Thymus (tissue), 11 donors: ENCODE data around the gene AIF1. TPM values are rescaled to one million over a fixed set of nuclear protein-coding genes. Genes with fewer than 3 reads are reported as not detected.

Experiments
- DNase-seq, 9 donors: peaks; one replicate each; pipeline ENCODE4 v3.0.0-alpha.2; 2013; ENCODE audit warnings: low spot score in 9 of 9, low read depth in 6 of 9, missing footprints in 1 of 9
- H3K27ac ChIP-seq, 2 donors: one replicate each; pipeline ENCODE4 v1.5.1; 2013; ENCODE audit warnings: control low read depth in 1 of 2, low read depth in 1 of 2, low read length in 1 of 2, mild to moderate bottlenecking in 1 of 2, moderate library complexity in 1 of 2
- H3K27me3 ChIP-seq, 2 donors: one replicate each; pipeline ENCODE4 v1.5.1; 2013; ENCODE audit warnings: low read length in 1 of 2; ENCODE audit not compliant: control insufficient read depth in 2 of 2, insufficient read depth in 1 of 2
- H3K36me3 ChIP-seq, 2 donors: one replicate each; pipeline ENCODE4 v1.5.1; 2013; ENCODE audit warnings: low read length in 1 of 2, mild to moderate bottlenecking in 1 of 2, moderate library complexity in 1 of 2; ENCODE audit not compliant: control insufficient read depth in 2 of 2, insufficient read depth in 2 of 2
- H3K4me1 ChIP-seq, 2 donors: one replicate each; pipeline ENCODE4 v1.5.1; 2013; ENCODE audit warnings: low read length in 2 of 2; ENCODE audit not compliant: control insufficient read depth in 2 of 2, insufficient read depth in 2 of 2
- H3K4me3 ChIP-seq, 2 donors: one replicate each; pipeline ENCODE4 v1.5.1; 2013; ENCODE audit warnings: low read length in 2 of 2, control low read depth in 1 of 2, mild to moderate bottlenecking in 1 of 2
- H3K9me3 ChIP-seq, 2 donors: one replicate each; pipeline ENCODE4 v1.5.1; 2013; ENCODE audit warnings: low read length in 1 of 2, mild to moderate bottlenecking in 1 of 2; ENCODE audit not compliant: control insufficient read depth in 2 of 2, insufficient read depth in 1 of 2
- WGBS: extraction: QIAGEN DNeasy Blood & Tissue Kit; methylation state at CpG from one replicate; pipeline ENCODE4 v1.1.7; 2013; 5-methylcytosine and 5-hydroxymethylcytosine counted together
- polyA plus RNA-seq: library from polyadenylated mRNA; stranded (reverse); fragments of 200-250 nt; gene quantifications from one replicate; pipeline ENCODE4 v1.2.3, GENCODE V29; 2013
- total RNA-seq: library from RNA; stranded (reverse); fragments of 120-200 nt; gene quantifications from one replicate; pipeline ENCODE4 v1.2.4, GENCODE V29; 2013
- donor health status: healthy.

Gene AIF1
- total and polyA plus RNA-seq, 2 donors, result 198 to 558 TPM

GRCh38 chr6:31622684-31623091 is 7.7 kb downstream of the AIF1 start:
- Histone ChIP-seq H3K27me3 (no peaks in the 10 kb centered on the region), H3K36me3 (peaks cover 47 to 58% of the 10 kb centered on the region in 2 donors), H3K27ac (no peak overlapping the region), H3K4me1 (peaks cover 10 to 28% of the 10 kb centered on the region in 2 donors), H3K4me3 (no peak overlapping the region), H3K9me3 (peaks cover 0 to 10% of the 10 kb centered on the region in 2 donors)
- DNase-seq, result no peak
- 90% methylated on average over 10 of the region's 10 CpGs for WGBS

GRCh38 chr6:31624070-31624469 is 9.0 kb downstream of the AIF1 start:
- DNase-seq, result no peak
- no peaks in the 10 kb centered on the region for H3K27me3 ChIP-seq
- peaks cover 10 to 23% of the 10 kb centered on the region in 2 donors for H3K4me1 ChIP-seq
- H3K36me3 ChIP-seq, result peaks cover 61 to 72% of the 10 kb centered on the region in 2 donors
- H3K27ac ChIP-seq, result no peak overlapping the region
- H3K4me3 ChIP-seq, result no peak overlapping the region
- WGBS, result 96% methylated on average over 10 of the region's 10 CpGs
- peaks cover 0 to 10% of the 10 kb centered on the region in 2 donors for H3K9me3 ChIP-seq

- Histone ChIP-seq H3K27me3 (no peaks in the 10 kb centered on the region), H3K4me3 (no peak overlapping the region), H3K27ac (no peak overlapping the region), H3K9me3 (peaks cover 0 to 3% of the 10 kb centered on the region in 2 donors), H3K4me1 (peaks cover 2 to 14% of the 10 kb centered on the region in 2 donors), H3K36me3 (peaks cover 90 to 99% of the 10 kb centered on the region in 2 donors)
- 98% methylated on average over 10 of the region's 10 CpGs for WGBS
- no peak for DNase-seq
Measured at GRCh38 chr6:31626952-31627351, 11.9 kb downstream of the AIF1 start.

- H3K9me3 ChIP-seq, result peaks cover 0 to 3% of the 10 kb centered on the region in 2 donors
- no peak overlapping the region for H3K4me3 ChIP-seq
- WGBS, result 98% methylated on average over 19 of the region's 19 CpGs
- no peak for DNase-seq
- H3K27me3 ChIP-seq, result no peaks in the 10 kb centered on the region
- peaks cover 96 to 99% of the 10 kb centered on the region in 2 donors for H3K36me3 ChIP-seq
- H3K4me1 ChIP-seq, result peaks cover 0 to 5% of the 10 kb centered on the region in 2 donors
- no peak overlapping the region for H3K27ac ChIP-seq
Measured at GRCh38 chr6:31627690-31628287, 12.8 kb downstream of the AIF1 start.

- Histone ChIP-seq H3K36me3 (peaks cover 99 to 100% of the 10 kb centered on the region in 2 donors), H3K9me3 (peaks cover 0 to 3% of the 10 kb centered on the region in 2 donors)
- DNase-seq, result no peak
Measured at GRCh38 chr6:31629014-31629413, 14.0 kb downstream of the AIF1 start.

GRCh38 chr6:31630177-31630934 is 15.3 kb downstream of the AIF1 start:
- DNase-seq, result no peak
- Histone ChIP-seq H3K36me3 (peaks cover 100% of the 10 kb centered on the region in 2 donors), H3K4me1 (no peaks in the 10 kb centered on the region), H3K4me3 (no peak overlapping the region), H3K9me3 (no peaks in the 10 kb centered on the region), H3K27me3 (no peaks in the 10 kb centered on the region), H3K27ac (no peak overlapping the region)
- 98% methylated on average over 25 of the region's 25 CpGs for WGBS

More at GRCh38 chr6:31629014-31629413, 14.0 kb downstream of the AIF1 start:
- 98% methylated on average over 7 of the region's 7 CpGs for WGBS
- no peaks in the 10 kb centered on the region for H3K27me3 ChIP-seq
- H3K4me1 ChIP-seq, result peaks cover 0 to 3% of the 10 kb centered on the region in 2 donors
- no peak overlapping the region for H3K27ac ChIP-seq
- no peak overlapping the region for H3K4me3 ChIP-seq

- Histone ChIP-seq H3K9me3 (no peaks in the 10 kb centered on the region), H3K4me3 (no peak overlapping the region), H3K36me3 (peaks cover 100% of the 10 kb centered on the region in 2 donors), H3K27me3 (no peaks in the 10 kb centered on the region), H3K4me1 (no peaks in the 10 kb centered on the region), H3K27ac (no peak overlapping the region)
- no peak for DNase-seq
- WGBS, result 96% methylated on average over 16 of the region's 16 CpGs
Measured at GRCh38 chr6:31631209-31631608, 16.2 kb downstream of the AIF1 start.

- Histone ChIP-seq H3K9me3 (no peaks in the 10 kb centered on the region), H3K4me1 (no peaks in the 10 kb centered on the region), H3K27ac (no peak overlapping the region), H3K4me3 (no peak overlapping the region), H3K36me3 (peaks cover 100% of the 10 kb centered on the region in 2 donors), H3K27me3 (no peaks in the 10 kb centered on the region)
- 97% methylated on average over 32 of the region's 32 CpGs for WGBS
- DNase-seq, result no peak
Measured at GRCh38 chr6:31631681-31632278, 16.7 kb downstream of the AIF1 start.
